Hepatocyte (in vitro differentiated cells): ENCODE measurements around the gene CMTM6.

Experiments
- CTCF ChIP-seq: fragments of 200-600 bp; sonication (generic); IDR thresholded peaks from 2 replicates; pipeline ENCODE4 v1.5.1; 2016; ENCODE audit warnings: antibody characterized with exemption, mild to moderate bottlenecking; ENCODE audit not compliant: poor library complexity
- EZH2 ChIP-seq: fragments of 200-600 bp; sonication (generic); IDR thresholded peaks from 2 replicates; pipeline ENCODE4 v1.6.1; 2016; ENCODE audit warnings: antibody characterized with exemption, mild to moderate bottlenecking, borderline replicate concordance

DNA sequence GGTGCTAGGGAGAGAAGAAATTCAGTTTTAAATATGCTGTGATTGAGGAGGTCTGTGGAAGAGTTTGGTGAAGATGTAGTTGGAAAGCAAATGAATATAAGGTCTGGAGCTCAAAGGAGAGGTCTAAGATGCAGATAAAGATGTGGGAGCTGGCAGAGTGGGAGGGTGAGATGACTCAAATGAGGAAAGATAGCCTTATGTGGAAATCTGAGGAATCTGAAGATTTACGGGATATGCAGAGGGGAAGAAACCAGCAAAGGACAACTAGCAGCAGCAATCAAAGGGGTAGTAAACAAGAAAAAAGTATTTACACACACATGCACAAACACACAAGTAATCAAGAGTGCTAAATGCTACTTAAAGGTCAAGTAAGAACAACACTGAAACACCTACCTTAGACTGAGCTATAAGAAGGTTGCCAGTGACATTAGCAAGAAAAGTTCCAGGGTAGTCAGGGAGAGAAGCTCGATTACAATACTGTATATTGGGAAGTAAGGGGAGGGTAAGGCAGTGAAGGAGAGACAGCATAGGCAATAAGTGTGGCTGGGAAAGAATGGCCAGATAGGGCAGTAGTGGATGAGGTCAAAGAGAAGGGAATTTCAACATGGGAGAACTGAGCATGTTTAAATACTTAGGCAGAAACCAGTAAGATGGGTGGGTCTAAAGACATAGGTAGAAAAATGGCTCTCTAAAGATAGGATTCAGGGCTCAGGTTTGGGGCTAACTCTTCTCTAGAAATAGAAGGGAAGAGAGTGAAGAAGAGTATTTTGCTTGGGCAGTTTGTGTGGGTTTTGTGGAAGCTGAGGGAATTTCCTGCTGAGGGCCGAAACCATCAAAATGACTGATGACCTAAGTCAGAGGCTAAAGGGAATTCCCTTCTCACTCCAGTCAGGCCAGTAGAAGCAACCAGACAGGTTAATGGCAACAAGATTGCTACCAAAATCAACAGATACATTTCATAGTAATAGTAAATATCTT, 8.9 kb downstream of the CMTM6 start:
- no peak for TF ChIP-seq CTCF
- TF ChIP-seq EZH2: no peak
